ENCODE measurements around the gene RFC4. TPM values are rescaled to one million over a fixed set of nuclear protein-coding genes. Genes with fewer than 3 reads are reported as not detected.

RFC4 gene
- total and polyA plus RNA-seq, 2 of the 13 experiments (the other 11 are each of a cell fraction or from before 2014, with no cell fraction given): 18.5 to 103 TPM

DNA sequence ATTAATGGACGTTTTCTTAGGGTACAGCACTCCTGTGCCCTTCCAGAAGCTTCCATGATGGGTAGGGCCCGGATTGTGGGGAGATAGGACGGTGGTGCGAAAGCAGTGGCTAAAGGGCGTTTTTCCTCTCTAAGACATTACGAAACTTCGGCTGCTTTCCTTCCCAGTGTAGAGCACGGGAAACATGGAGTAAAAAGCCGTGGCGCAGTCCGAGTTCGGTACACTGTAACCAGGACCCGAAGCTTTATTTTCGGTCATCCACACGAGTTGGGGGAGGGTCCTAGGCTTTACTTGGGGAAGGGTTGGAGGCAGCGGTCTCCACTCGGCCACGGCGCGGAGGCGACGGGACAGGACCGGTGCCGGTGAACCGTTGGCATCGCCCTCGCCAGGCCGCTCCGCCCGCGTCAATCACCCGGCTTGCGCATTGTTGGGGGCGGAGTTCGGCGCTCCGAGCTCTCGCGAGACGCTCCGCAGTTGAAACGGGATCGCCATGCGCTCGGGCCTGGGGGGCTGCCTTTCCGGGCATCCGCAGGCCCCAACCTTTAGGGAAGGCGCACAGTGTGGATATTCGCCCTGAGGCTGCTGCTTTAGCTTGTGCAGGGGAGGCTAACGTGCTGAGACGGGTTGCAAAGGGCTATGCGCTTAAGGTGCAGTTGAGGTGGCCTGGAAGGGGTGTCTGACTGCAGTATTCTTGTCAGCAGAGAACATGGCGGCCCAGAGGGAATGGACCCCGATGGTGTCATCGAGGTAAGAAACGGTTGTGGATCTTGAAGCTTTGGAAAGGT lies 22.4 kb downstream of the RFC4 start (continued):
- TF ChIP-seq REST (IDR thresholded peaks at IDR 0.05; ENCODE audit: borderline replicate concordance in 1 of 2, low read depth in 1 of 2, low read length in 2 of 2) (peak in 1 of 2 experiments; percentile 8; a peak in 1 of 4 replicates), HOXA7 (CRISPR knock-in tag; IDR thresholded peaks at IDR 0.05) (no peak), NFE2 (CRISPR knock-in tag; IDR thresholded peaks at IDR 0.05) (no peak), ZNF121 (CRISPR knock-in tag; IDR thresholded peaks at IDR 0.05) (no peak), ZNF720 (CRISPR knock-in tag; IDR thresholded peaks at IDR 0.05) (no peak), TEAD3 (CRISPR knock-in tag; optimal IDR thresholded peaks at IDR 0.05; ENCODE audit: borderline replicate concordance) (no peak), SSRP1 (CRISPR knock-in tag; IDR thresholded peaks at IDR 0.05) (no peak), TBP (CRISPR knock-in tag; IDR thresholded peaks at IDR 0.05) (no peak), U2AF2 (IDR thresholded peaks at IDR 0.05; ENCODE audit: low read depth, low read length) (no peak), NFKBIZ (CRISPR knock-in tag; IDR thresholded peaks at IDR 0.05) (no peak), RARA (CRISPR knock-in tag; IDR thresholded peaks at IDR 0.05) (no peak), ZNF367 (CRISPR knock-in tag; IDR thresholded peaks at IDR 0.05; ENCODE audit: borderline replicate concordance) (no peak; the same call in 1 of the 2 replicates), ZNF878 (CRISPR knock-in tag; IDR thresholded peaks at IDR 0.05) (no peak), HDAC2 (CRISPR knock-in tag; IDR thresholded peaks at IDR 0.05) (no peak), PAX8 (CRISPR knock-in tag; IDR thresholded peaks at IDR 0.05; ENCODE audit: borderline replicate concordance) (no peak), ZBTB42 (CRISPR knock-in tag; IDR thresholded peaks at IDR 0.05) (no peak), ATAD3A (CRISPR knock-in tag; IDR thresholded peaks at IDR 0.05) (no peak), DDIT3 (CRISPR knock-in tag; IDR thresholded peaks at IDR 0.05) (0 out of 2 replicates have a peak, but pooled peaks have one; percentile 3), CTCF (CRISPR knock-in tag; IDR thresholded peaks at IDR 0.05) (no peak), ZNF331 (CRISPR knock-in tag; IDR thresholded peaks at IDR 0.05) (0 out of 2 replicates have a peak, but pooled peaks have one; percentile 8), HNRNPLL (IDR thresholded peaks at IDR 0.05; ENCODE audit: low read depth, low read length, poor library complexity, severe bottlenecking) (peak; percentile 73)
- TF ChIP-seq, protein P1, sequence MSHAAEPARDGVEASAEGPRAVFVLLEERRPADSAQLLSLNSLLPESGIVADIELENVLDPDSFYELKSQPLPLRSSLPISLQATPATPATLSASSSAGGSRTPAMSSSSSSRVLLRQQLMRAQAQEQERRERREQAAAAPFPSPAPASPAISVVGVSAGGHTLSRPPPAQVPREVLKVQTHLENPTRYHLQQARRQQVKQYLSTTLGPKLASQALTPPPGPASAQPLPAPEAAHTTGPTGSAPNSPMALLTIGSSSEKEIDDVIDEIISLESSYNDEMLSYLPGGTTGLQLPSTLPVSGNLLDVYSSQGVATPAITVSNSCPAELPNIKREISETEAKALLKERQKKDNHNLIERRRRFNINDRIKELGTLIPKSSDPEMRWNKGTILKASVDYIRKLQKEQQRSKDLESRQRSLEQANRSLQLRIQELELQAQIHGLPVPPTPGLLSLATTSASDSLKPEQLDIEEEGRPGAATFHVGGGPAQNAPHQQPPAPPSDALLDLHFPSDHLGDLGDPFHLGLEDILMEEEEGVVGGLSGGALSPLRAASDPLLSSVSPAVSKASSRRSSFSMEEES (CRISPR knock-in tag; IDR thresholded peaks at IDR 0.05): peak; percentile 41; the same call in 1 of the 2 replicates

Data from HepG2 (cell line).